ENCODE data around the gene SNAPIN. TPM values are rescaled to one million over a fixed set of nuclear protein-coding genes. Genes with fewer than 3 reads are reported as not detected.

The SNAPIN gene
- total and polyA plus RNA-seq, 9 of the 15 experiments (the other 6 are each of a cell fraction or from before 2014, with no cell fraction given) = 11.2 to 43.9 (median 32.3) TPM

GRCh38 chr1:153627715-153628626 is 30.5 kb upstream of the SNAPIN start, which contains the start of gene S100A1 (continued):
- no peak for TF ChIP-seq DEAF1 (CRISPR knock-in tag; IDR thresholded peaks at IDR 0.05)
- no peak for TF ChIP-seq PHTF2 (CRISPR knock-in tag; IDR thresholded peaks at IDR 0.05)
- TF ChIP-seq, protein P1, sequence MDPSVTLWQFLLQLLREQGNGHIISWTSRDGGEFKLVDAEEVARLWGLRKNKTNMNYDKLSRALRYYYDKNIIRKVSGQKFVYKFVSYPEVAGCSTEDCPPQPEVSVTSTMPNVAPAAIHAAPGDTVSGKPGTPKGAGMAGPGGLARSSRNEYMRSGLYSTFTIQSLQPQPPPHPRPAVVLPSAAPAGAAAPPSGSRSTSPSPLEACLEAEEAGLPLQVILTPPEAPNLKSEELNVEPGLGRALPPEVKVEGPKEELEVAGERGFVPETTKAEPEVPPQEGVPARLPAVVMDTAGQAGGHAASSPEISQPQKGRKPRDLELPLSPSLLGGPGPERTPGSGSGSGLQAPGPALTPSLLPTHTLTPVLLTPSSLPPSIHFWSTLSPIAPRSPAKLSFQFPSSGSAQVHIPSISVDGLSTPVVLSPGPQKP (CRISPR knock-in tag; IDR thresholded peaks at IDR 0.05) = no peak
- no peak for TF ChIP-seq ZNF589 (CRISPR knock-in tag; IDR thresholded peaks at IDR 0.05; ENCODE audit: low read depth)
- TF ChIP-seq SMARCE1 (IDR thresholded peaks at IDR 0.05) = no peak
- TF ChIP-seq SNIP1 (IDR thresholded peaks at IDR 0.05; ENCODE audit: low read depth) = no peak
- no peak for TF ChIP-seq MEF2D (tag; conservative IDR thresholded peaks at IDR 0.05; ENCODE audit: low read depth)
- no peak for TF ChIP-seq SIX5 (IDR thresholded peaks at IDR 0.05; ENCODE audit: borderline replicate concordance in 1 of 2, insufficient read depth in 1 of 2, low read depth in 1 of 2, low read length in 2 of 2)
- no peak for TF ChIP-seq ZNF212 (CRISPR knock-in tag; IDR thresholded peaks at IDR 0.05)
- TF ChIP-seq ZNF318 (IDR thresholded peaks at IDR 0.05; ENCODE audit: borderline replicate concordance in 1 of 2, low read depth in 1 of 2) = no peak
- no peak for TF ChIP-seq KLF13 (tag; IDR thresholded peaks at IDR 0.05; ENCODE audit: borderline replicate concordance, low read depth)

Measured in K562 (cell line).